NCI-H2107 (cell line): ENCODE results near the gene MID2.
"Not testable (repeated sequence)": the region's sequence is repeated elsewhere in the genome, so short reads cannot be mapped to it uniquely, and the experiment has no call there.

Experiments
- DNase-seq: peaks from one replicate; lab custom pipeline; 2025; lab: John Stamatoyannopoulos, UW

MID2 gene

GRCh38 chrX:107955337-107955736 is 129.7 kb downstream of the MID2 start:
- not testable (repeated sequence) for DNase-seq

DNA sequence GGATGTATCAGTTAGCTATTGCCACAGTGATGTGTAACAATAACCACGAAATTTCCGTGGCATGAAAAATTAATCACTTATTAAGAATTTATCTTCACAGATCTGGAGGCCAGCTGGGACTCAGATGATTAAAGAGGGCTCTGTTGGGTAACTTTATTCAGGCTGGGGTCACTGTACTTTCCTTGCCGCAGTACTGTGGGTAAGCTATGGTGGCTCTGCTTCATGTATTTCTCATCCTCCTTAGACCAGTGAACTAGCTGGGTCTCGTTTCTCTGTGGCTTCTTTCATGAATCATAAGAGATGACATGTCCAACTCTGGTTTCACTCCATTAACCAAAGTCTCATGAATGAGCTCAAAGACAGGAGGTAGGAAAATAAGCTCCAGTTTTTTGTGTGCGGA is 143.0 kb downstream of the MID2 start:
- DNase-seq, result no peak

GRCh38 chrX:107970073-107970472 is 144.4 kb downstream of the MID2 start:
- no peak for DNase-seq

- no peak for DNase-seq
These were observed 146.0 kb downstream of the MID2 start for GRCh38 chrX:107971636-107972035.
